ENCODE results near the gene CELF5.
"Not testable (repeated sequence)": the region's sequence is repeated elsewhere in the genome, so short reads cannot be mapped to it uniquely, and the experiment has no call there.

Gene CELF5

DNA sequence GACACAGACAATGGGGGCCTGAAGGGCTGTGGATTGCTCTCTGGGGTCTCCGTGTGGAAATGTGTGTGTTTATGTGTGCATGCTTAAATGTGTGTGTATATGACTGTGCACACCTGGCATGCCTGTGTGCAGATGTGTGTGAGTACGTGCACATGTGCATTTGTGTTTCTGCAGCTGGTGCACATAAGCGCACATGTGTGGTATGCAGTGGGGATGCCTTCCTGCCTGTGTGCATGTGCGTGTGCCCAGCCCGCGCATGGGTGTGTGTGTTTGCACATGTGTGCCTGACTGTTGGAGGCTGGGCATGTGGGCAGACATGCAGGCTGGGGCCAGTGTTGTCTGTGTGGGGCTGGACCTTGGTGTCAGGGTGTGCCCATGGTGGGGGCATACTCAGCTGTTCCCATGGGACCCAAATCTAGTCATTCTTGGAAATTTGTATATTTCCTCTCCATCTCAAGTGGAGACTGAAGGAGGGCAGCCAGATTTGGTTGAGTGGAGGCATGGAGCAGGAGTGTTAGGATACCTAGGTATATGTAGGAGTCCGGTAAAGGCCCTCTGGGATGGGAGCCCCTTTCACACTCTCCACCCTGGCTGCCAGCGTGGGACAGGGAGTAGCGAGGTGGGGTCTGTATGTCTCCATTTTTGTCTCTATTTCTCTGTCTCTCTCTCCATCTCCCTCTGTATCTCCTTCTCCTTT is 49.9 kb downstream of the CELF5 start:
- no peak for DNase-seq (ENCODE audit: low spot score)

DNA sequence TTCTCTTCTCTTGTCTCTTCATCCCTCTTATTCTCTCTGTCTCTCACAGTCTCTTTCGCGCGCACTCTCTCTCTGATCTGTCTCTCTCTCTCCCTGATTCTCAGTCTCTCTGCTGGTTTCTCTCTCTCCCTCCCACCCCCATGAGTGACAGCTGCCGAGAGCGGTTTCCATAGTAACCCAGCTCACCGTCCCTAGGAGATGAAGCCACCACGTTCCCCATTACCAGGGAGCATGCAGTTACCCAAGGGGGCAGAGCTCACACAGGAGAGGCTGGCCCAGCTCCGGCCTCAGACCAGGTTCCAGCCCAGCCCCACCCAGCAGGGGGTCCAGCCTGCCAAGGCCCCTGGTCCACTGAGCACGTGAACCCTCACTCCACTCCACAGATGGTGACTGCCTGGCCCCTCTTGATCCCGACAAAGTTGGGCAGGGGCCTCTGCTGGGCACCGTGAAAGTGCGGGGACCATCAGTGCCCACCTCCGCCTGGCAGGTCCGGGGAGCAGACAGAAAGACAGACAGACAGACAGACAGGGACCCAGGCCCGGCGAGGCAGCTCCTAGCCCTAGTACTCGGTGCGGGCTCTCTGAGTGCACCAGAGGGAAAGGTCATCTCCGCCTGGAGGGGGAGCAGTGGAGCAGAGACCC is 50.6 kb downstream of the CELF5 start:
- no peak for DNase-seq (ENCODE audit: low spot score)

DNA sequence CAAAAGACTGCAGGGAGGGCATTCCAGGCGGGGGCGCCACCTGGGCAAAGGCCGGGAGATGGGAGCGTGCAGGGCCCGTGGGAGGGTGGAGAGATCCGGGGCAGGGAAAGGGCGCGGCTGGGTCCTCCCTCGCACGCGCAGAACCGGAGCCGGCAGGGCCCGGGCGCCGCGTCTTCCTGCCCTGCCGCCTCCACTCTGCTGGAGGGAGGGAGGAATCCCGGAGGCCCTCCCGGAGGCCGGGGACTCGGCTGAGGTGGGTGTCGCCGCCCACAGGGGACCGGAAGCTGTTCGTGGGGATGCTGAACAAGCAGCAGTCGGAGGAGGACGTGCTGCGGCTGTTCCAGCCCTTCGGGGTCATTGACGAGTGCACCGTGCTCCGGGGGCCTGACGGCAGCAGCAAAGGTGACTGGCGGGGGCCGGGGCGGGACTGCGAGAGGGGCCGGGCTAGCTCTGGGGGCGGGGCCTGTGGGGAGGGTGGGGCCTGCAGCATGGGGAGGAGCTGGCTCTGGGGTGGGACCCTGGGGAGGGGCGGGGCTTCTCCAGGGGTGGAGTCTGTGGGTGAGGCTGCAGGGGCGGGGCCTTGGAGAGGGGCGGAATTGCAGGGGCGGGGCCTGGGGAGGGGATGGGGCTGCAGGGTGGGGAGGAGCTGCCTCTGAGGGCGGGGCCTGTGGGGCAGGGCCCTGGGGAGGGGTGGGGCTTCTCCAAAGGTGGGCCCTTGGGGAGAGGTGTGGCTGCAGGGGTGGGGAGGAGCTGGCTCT is 51.3 kb downstream of the CELF5 start:
- DNase-seq (ENCODE audit: low spot score), result peak; percentile 60

DNA sequence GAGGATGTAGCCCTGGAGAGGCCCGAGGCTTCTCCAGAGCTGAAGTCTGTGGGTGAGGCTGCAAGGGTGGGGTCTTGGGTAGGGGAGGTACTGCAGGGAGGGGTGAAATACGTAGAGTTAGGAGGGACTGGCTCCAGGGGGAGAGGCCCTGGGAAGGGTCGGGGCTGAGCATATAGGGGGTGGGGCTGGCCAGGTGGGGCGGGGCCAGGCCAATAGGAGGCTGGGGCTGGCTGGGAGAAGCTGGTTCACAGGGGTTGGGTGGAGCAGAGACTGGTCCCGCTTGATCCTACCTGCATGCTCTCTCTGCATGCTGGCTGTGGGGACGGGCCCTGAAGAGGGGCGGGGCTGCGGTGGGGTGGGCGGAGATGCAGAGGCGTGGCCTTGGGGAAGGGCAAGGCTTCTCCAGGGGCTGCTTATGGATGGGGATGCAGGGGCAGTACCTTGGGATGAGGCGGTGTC is 51.9 kb downstream of the CELF5 start:
- no peak for DNase-seq (ENCODE audit: low spot score)

DNA sequence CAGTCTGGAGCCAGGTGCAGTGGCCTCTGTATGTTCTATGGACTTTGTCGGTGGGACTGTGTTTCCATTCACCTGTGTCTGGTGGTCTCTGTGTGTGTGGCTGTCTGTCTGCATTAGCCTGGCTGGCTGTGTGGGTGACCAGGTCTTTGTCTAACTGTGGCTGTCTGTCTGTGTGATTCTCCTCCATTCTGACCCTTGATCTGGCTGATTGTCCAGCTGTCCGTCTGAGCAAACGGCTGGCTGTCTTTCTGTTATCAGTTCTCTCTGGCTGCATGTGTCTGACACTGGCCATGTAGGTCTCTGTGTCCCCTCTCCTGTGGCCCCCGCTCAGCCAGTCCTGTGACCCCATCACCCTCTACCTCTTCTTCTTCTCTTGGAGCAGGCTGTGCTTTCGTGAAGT is 53.2 kb downstream of the CELF5 start:
- no peak for DNase-seq (ENCODE audit: low spot score)

DNA sequence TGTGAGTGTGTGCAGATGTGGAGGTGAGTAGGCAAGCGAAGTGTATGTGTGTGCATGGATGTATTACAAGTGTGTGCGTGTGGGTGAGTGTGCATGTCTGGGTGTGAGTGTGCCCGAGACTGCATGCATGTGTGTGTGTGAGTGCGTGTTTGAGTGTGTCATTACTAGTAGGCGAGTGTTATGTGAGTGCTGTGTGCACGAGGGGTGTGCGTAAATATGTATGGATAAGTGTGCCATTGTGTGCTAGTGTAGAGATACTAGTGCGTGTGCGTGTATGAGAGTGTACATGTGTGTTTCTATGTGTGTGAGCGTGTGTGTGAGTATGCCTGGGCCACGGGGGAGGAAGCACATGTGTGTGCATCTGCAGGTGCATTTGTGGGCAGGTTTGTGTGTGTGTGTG is 53.8 kb downstream of the CELF5 start:
- DNase-seq (ENCODE audit: low spot score), result no peak

DNA sequence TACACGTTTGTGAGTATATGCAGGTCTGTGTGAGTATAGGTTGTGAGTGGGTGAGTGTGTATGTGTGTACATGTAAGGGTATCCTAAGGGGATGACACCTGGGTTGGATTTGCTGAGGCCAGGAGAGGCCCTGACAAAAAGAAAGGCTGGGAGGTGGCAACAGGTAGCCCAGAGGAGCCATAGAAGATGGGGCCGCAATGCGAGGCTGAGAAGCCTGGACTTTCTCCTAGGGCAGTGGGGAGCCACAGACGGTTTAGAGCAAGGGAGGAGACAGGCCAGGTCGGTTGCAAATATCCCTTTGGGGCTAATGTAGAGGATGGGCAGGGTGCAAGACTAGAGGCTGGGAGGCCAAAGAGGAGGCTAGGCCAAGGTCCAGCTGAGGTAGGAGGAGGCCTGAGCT is 54.3 kb downstream of the CELF5 start:
- DNase-seq (ENCODE audit: low spot score), result no peak

GRCh38 chr19:3279306-3279705 is 54.8 kb downstream of the CELF5 start:
- DNase-seq (ENCODE audit: low spot score), result no peak

- no peak for DNase-seq (ENCODE audit: low spot score)
Observed at GRCh38 chr19:3281026-3281425, 56.6 kb downstream of the CELF5 start.

DNA sequence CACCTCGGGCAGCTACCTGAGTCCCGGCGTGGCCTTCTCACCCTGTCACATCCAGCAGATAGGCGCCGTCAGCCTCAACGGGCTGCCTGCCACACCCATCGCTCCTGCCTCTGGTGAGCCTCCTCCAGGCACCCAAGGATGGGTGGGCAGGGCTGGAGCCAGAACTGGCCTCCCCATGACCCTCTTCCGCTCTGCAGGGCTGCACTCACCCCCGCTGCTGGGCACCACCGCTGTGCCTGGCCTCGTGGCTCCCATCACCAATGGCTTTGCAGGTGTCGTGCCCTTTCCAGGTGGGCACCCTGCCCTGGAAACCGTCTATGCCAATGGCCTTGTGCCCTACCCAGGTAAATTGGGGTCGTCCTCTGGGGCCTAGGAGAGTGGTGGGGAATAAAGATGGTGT is 57.7 kb downstream of the CELF5 start:
- no peak for DNase-seq (ENCODE audit: low spot score)

GRCh38 chr19:3282564-3282963 is 58.1 kb downstream of the CELF5 start:
- DNase-seq (ENCODE audit: low spot score), result no peak

- DNase-seq (ENCODE audit: low spot score), result no peak
Observed at GRCh38 chr19:3283246-3283751, 58.8 kb downstream of the CELF5 start.

DNA sequence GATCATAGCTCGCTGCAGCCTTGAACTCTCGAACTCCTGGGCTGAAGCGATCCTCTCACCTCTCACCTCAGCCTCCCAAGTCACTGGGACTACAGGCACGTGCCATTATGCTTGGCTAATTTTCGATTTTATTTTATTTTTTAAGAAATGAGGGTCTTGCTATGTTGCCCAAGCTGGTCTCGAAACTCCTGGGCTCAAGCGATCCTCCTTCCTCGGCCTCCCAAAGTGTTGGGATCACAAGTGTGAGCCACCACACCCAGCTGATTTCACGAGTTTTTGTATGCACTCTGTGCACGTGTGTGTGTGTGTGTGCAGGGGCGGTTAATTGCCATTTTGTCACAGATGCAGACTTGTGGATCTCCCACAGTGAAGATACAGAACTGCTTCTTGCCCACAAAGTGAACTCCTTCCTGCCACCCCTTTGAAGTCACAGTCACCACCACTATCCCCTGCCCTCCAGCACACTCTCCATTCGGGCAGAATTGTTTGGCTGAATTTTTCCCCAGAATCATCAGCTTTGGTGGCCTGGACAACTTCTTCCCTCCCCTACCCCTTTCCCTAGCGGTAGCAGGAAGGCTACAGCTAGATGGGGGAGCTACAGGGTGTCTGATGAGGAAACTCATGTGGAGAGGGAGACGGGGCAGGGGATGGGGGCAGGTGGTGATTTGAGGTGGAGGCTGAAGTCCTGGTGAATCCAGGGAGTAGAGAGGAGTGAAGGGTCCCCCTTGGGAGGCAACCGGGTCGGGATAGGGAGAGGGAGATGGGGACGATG is 59.6 kb downstream of the CELF5 start:
- DNase-seq (ENCODE audit: low spot score), result no peak

- DNase-seq (ENCODE audit: low spot score), result peak; percentile 59
Observed at GRCh38 chr19:3284759-3285646, 60.5 kb downstream of the CELF5 start.

DNA sequence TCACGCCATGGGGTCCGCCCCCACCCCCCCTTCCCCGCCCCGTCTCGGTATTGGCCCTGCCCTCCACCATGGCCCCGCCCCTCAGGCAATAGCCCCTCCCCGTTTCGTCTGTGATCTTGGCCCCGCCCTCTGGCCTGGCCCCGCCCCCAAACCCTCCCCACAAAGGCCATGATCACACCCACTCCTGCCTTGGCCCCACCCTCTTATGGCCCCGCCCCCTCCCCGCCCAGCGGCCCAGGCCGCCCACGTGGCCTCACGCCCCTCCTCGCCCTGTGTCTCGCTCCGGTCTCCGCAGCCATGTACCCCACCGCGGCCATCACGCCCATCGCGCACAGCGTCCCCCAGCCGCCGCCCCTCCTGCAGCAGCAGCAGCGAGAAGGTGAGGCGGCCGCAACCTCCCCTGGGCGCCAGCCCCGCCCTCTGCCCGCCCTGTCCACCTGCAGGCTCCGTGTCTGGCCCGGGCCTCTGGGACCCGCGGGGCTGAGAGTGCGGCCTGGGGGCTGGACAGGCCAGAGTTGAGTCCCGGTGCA is 61.3 kb downstream of the CELF5 start:
- no peak for DNase-seq (ENCODE audit: low spot score)

GRCh38 chr19:3287814-3288213 is 63.4 kb downstream of the CELF5 start:
- no peak for DNase-seq (ENCODE audit: low spot score)

DNA sequence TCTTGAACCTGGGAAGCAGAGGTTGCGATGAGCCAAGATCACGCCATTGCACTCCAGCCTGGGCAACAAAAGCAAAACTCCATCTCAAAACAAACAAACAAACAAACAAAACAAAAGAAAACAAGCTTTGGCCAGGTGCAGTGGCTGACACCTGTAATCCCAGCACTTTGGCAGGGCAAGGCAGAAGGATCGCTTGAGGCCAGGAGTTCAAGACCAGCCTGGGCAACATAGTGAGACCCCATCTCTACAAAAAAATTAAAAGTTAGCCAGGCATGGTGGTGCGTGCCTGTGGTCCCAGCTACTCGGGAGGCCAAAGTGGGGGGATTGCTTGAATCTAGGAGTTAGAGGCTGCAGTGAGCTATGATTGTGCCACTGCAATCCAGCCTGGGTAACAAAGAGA is 64.0 kb downstream of the CELF5 start:
- DNase-seq (ENCODE audit: low spot score), result not testable (repeated sequence)

GRCh38 chr19:3289971-3290569 is 65.6 kb downstream of the CELF5 start:
- no peak for DNase-seq (ENCODE audit: low spot score)

DNA sequence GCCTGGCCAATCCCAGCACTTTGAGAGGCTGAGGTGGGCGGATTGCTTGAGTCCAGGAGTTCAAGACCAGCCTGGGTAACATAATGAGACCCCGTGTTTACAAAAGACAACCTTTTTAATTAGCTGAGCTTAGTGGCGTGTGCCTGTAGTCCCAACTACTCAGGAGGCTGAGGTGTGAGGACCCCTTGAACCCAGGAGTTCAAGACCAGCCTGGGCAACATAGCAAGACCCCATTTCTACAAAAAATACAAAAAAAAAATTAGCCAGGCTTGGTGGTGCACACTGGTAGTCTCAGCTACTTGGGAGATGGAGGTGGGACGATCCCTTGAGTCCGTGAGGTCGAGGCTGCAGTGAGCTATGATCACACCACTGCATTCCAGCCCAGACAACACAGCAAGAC is 66.4 kb downstream of the CELF5 start:
- DNase-seq (ENCODE audit: low spot score), result not testable (repeated sequence)

DNA sequence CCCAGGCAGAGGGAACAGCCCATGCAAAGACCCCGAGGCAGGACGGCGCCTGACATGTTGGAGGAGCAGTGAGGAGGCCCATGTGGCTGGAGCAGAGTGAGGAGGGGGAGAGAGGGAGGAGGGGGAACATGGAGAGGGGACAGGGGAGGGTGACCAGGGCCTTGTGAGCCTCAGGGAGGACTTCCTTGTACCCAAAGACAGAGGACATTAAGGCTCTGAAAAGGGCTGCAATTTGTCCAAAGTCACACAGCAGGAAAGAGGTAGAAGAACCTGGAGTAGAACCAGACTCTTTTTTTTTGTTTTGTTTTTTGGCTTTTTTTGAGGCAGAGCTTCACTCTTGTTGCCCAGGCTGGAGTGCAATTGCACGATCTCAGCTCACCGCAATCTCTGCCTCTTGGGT is 67.2 kb downstream of the CELF5 start:
- no peak for DNase-seq (ENCODE audit: low spot score)

Data from hematopoietic multipotent progenitor cell treated with erythropoietin and hydrocortisone succinate and interleukin-3 and kit ligand, for 17 days (in vitro differentiated cells).